HG03520 (cell line): ENCODE results near the gene PGBD5.

Experiments
- ATAC-seq: cut with Tn5 transposase; IDR thresholded peaks from one replicate; pipeline ENCODE4 v1.9.1; 2021; ENCODE audit warnings: mild to moderate bottlenecking, moderate library complexity; ENCODE audit not compliant: unreplicated experiment

Gene PGBD5

GRCh38 chr1:230351983-230352382 is 74.1 kb downstream of the PGBD5 start:
- no peak for ATAC-seq

DNA sequence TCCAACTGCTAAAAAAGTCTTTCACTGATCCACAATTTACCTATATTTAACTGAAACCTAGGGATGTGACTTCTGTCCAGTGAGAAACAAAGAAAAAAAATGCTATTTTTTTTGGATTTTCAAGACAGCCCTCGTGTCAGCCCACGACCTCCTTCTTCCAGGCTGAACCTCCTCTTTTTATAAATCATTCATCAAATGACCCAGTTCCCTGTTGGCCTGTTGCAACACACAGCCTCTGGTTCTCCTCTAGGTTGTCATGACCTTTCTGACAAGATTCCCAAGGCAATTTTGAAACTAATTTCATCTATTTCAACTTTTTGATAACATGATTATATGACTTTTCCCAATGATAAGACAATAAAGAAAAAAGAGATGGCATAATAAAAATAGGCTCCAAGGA is 74.6 kb downstream of the PGBD5 start:
- ATAC-seq, result no peak

- ATAC-seq, result no peak
Measured at GRCh38 chr1:230350208-230350921, 75.8 kb downstream of the PGBD5 start.

DNA sequence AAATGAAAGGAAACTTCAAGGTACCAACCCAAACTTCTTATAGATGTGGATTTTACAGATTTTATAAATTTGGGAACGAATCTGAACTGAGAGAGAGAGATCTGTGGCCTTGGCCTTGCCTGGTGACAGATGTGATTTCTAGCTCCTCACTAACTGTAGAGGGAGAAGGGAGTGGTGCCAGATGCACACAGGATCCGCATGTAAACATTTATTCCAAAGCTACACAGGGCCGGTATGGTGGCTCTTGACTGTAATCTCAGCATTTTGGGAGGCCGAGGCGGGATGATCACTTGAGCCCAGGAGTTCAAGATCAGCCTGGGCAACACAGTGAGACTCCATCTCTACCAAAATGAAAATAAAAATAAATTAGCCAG is 77.1 kb downstream of the PGBD5 start:
- ATAC-seq, result no peak

GRCh38 chr1:230348386-230349019 is 77.6 kb downstream of the PGBD5 start:
- no peak for ATAC-seq

DNA sequence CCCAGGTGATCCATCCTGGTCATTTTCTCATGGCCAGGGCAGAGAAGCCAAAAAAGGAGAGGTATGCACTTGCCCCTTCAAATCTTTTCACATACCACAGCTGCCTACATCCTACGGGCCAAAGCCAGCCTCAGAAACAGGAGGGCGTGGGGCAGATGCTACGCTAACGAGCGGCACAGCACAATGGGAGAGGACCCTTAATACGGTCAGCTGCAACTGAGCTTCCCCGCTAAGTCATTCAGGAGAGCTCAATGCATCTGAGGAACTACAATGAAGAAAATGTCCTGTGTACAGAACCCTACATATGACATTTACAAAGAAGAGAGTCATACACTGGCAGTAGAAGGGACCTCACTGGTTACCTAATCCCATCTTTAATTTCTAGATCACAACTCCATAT is 78.2 kb downstream of the PGBD5 start:
- ATAC-seq, result no peak

DNA sequence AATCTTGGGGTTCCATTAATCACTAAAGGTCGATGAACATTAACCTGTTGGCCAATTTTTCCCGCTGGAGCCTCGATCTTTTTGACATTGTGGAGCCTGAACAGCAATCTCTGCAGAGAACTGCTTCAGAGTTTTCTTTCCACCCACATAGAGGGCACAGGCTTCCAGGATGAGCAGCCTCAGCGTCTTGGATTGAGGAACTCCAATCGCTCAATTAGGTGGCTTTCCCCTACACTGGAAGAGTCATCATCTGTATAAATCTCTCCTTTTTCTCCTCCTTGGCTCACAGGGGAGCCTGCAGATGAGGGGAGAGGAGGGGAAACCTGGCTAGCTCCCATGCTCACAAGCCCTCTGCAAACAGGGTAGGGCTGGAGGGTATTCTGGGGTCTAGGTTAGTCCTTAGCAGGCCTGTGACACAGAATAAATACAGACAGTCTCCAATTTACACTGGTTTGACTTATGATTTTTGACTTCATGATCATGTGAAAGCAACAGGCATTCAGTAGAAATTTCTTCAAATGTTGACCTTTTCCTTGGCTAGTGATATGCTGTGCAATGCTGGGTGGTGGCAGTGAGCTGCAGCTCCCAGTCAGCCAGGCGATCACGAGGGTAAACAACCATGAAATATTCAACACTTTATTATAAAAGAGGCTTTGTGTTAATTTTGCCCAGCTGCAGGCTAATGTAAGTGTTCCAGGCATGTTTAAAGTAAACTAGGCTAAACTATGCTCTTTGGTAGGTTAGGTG is 80.8 kb downstream of the PGBD5 start:
- ATAC-seq, result no peak

DNA sequence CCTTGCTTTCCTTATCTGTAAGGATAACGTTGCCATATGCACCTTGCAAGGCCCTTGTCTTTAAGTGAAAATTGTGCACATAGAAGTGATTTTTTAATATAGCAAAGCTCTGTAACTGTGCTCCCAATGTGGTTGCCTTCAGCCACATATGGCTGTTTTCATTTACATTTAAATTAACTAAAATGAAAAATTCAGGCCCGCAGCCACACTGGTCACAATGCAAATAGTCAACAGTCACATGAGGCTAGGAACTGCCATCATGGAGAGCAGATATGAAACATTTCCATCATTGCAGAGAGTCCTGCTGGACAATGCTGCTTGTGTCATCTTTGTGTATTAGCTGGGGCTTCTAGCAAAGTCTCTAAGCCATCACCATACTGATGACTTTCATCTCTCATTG is 83.4 kb downstream of the PGBD5 start:
- no peak for ATAC-seq

- no peak for ATAC-seq
Measured at GRCh38 chr1:230342019-230342418, 84.1 kb downstream of the PGBD5 start.

DNA sequence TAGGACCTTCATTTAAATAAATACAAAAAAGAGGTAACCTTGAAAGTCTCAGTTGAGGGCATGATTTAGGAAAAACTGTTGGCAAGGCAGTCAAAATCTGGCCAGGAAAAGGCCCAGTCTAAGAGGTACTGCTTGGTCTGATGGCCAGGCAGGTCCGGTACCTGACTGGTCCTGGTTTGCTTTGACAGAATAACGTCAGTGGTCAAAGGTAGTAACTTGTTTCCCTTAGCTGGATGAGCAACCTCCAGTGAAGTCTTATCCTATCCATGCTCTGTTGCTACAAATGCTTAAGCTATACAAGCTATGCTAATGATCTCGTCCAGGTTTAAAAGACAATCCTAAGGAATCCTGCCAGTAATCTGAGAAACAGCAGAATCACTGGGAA is 85.0 kb downstream of the PGBD5 start:
- ATAC-seq, result no peak

- no peak for ATAC-seq
Measured at GRCh38 chr1:230340526-230341161, 85.5 kb downstream of the PGBD5 start.

GRCh38 chr1:230339033-230339432 is 87.1 kb downstream of the PGBD5 start:
- ATAC-seq, result no peak

- ATAC-seq, result no peak
Measured at GRCh38 chr1:230337266-230337665, 88.9 kb downstream of the PGBD5 start.

DNA sequence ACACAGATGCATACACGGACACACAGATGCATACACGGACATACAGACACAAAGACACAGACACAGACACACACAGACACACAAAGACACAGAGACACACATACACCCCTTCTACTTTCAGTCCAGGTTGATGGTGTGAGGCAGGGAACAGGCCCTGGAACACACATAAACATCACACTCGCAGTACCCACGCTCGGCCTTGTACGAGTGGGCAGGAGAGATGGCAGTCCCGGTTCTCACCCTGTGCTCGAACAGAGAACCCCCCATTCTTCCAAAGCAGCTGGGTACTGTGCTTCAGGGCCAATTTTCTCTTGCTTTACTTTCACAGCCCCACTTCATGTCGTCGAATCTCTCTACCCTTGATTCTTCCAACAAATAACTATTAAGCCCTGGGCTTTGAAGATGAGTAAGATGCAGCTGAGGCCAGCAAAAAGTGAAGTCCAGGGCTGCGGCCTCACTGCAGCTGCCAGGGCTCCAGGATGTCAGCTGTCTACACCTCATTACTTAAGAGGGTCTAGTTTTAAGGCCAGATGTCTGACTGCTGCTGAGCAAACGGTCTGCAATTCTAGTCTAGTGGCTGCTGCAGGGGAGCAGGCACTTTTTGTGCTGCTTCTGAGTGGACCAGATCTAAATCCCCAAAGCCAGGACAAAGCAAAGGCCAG is 90.1 kb downstream of the PGBD5 start:
- ATAC-seq, result no peak

DNA sequence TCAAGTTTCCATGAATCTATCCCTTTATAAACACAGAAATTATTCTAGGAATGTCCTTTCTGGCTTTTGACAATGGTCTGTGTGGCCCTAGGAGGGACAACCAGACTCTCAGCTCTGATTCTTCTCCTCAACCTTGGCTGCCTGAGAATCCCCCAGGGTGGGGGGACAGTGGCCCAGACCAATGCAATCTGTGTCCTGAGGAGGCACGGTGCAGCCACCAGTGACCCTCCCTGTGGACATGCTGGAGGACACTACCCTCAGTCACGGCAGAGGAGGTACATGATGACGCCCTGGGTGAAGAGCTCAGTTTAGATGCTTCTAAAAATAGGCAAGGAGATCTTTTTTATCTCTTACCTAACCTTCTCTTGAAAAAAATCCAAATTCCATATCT is 91.7 kb downstream of the PGBD5 start:
- ATAC-seq, result no peak

- ATAC-seq, result no peak
Measured at GRCh38 chr1:230333590-230334446, 92.3 kb downstream of the PGBD5 start.

DNA sequence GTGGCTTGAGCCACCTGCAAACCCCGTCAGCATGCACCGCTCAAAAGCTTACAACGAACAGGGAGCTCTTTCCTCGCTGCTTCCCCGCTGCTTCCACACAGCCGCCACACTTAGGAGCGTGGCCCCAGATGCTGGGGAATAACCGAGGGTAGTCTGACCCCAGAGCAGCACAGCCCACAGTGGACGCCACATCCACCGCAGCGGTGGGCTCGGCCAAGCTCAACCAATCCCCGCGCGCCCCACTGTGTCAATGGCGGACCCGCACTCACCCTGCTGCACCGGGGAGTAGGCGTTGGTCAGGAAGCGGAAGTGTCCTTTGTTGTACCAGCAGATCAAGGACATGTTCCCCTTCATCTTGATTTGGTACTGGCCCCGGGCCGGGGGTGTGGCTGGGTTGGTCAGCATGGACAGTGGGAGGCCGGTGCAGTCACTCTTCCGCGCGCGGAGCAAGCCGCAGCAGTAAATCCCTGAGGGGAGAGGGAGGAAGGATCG is 93.5 kb downstream of the PGBD5 start:
- ATAC-seq, result no peak

DNA sequence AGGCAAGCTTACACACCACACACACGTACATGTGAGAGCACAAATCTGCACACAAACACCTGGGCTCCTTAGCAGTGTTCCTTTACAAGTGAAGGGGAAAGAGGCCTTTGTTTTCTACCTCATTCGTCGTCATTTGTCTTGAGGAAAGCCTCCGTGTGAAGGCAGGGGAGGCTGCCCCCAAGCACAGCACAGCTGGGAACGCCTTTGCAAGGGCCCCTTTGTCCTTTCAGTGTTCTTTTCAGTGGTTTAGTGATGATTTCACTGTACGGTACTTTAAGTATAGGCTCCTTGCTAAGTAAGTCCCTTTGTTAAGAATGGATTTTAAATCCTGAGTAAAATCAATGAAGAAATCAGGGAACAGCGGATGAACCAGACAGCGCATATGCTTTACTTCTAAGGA is 94.1 kb downstream of the PGBD5 start:
- ATAC-seq, result no peak

- ATAC-seq, result no peak
Measured at GRCh38 chr1:230330157-230330556, 96.0 kb downstream of the PGBD5 start.

GRCh38 chr1:230328342-230329015 is 97.7 kb downstream of the PGBD5 start:
- no peak for ATAC-seq
